Transverse colon (tissue), 4 donors: Measurements from ENCODE around the gene PRPH2. TPM values are rescaled to one million over a fixed set of nuclear protein-coding genes. Genes with fewer than 3 reads are reported as not detected.

Experiments
- DNase-seq: peaks from one replicate; pipeline ENCODE4 v3.0.0-alpha.2; 2019
- H3K27ac ChIP-seq, 4 donors: fragments of 200-600 bp; sonication (generic); 2 replicates each; pipeline ENCODE4 v1.5.1; 2016 to 2018; ENCODE audit warnings: inconsistent platforms in 4 of 4
- H3K27me3 ChIP-seq: fragments of 200-600 bp; sonication (generic); 2 replicates; pipeline ENCODE4 v1.5.1; 2017; ENCODE audit warnings: inconsistent platforms
- H3K36me3 ChIP-seq, 4 donors: fragments of 200-600 bp; sonication (generic); 2 replicates each; pipeline ENCODE4 v1.5.1; 2017 to 2019; ENCODE audit warnings: inconsistent platforms in 4 of 4
- H3K4me1 ChIP-seq, 4 donors: fragments of 200-600 bp; sonication (generic); 2 replicates each; pipeline ENCODE4 v1.5.1; 2017 to 2020; ENCODE audit warnings: inconsistent platforms in 4 of 4
- H3K4me3 ChIP-seq, 4 donors: fragments of 200-600 bp; sonication (generic); 1 replicate in 1 of 4; 2 replicates in 3 of 4; pipeline versions ENCODE4 v1.5.1 to v1.6.1; 2017 to 2019; ENCODE audit warnings: inconsistent platforms in 4 of 4
- H3K9me3 ChIP-seq, 2 donors: fragments of 200-600 bp; sonication (generic); 2 replicates each; pipeline ENCODE4 v1.5.1; 2017 to 2019; ENCODE audit warnings: inconsistent platforms in 2 of 2
- CTCF ChIP-seq, 5 experiments: fragments of 200-600 bp in 3 of 5; fragments of 450-650 bp in 2 of 5; sonication (generic) in 3 of 5; IDR thresholded peaks; 1 replicate in 2 of 5; 2 replicates in 3 of 5; pipeline ENCODE4 v1.5.1; 2016 to 2017; ENCODE audit warnings: antibody characterized with exemption in 5 of 5, inconsistent platforms in 3 of 5, mild to moderate bottlenecking in 2 of 5, moderate library complexity in 1 of 5
- EP300 ChIP-seq: sonication (generic); formaldehyde crosslinking; IDR thresholded peaks from one replicate; pipeline ENCODE4 v1.6.1; 2017; ENCODE audit warnings: antibody characterized with exemption, low read depth
- POLR2A ChIP-seq: fragments of 450-650 bp; IDR thresholded peaks from one replicate; pipeline ENCODE4 v1.6.1; 2016; ENCODE audit warnings: antibody characterized with exemption, mild to moderate bottlenecking, moderate library complexity
- POLR2AphosphoS5 ChIP-seq, 3 donors: sonication (generic); formaldehyde crosslinking; IDR thresholded peaks; one replicate each; pipeline ENCODE4 v1.6.1; 2016; ENCODE audit warnings: antibody characterized with exemption in 3 of 3
- WGBS, 2 donors: methylation state at CpG; one replicate each; pipeline ENCODE4 v1.1.5; 2018; ENCODE audit warnings: low coverage in 1 of 2; 5-methylcytosine and 5-hydroxymethylcytosine counted together
- in situ Hi-C, 4 donors: fragments of 200-750 bp; cut with MboI; loops; one replicate each; pipeline versions ENCODE4 v1.15.0 to v1.15.1; 2017; ENCODE audit warnings: low sequenced_read_pairs in 3 of 4, low pct_ligation_motif_present in 1 of 4, low pct_unique_long_range_greater_than_20kb in 1 of 4
- intact Hi-C: fragments of 100-400 bp; cut with DNase I; formaldehyde crosslinking; loops from one replicate; pipeline ENCODE4 v1.15.1; 2023; ENCODE audit warnings: low total_unique reads
- small RNA-seq, 4 donors: library from RNA; depleted of rRNA; stranded (forward); fragments of <200 nt; gene quantifications; one replicate each; pipeline ENCODE3, GENCODE V24; 2016
- total RNA-seq, 4 donors: library from RNA; depleted of rRNA; stranded (reverse); fragments of >200 nt; gene quantifications; one replicate each; pipeline ENCODE4 v1.1.0, GENCODE V29; 2016

The PRPH2 gene
- total RNA-seq, 4 donors from 2014 or later, result 0.27 to 1.1 (median 0.32) TPM; not detected in 1

DNA sequence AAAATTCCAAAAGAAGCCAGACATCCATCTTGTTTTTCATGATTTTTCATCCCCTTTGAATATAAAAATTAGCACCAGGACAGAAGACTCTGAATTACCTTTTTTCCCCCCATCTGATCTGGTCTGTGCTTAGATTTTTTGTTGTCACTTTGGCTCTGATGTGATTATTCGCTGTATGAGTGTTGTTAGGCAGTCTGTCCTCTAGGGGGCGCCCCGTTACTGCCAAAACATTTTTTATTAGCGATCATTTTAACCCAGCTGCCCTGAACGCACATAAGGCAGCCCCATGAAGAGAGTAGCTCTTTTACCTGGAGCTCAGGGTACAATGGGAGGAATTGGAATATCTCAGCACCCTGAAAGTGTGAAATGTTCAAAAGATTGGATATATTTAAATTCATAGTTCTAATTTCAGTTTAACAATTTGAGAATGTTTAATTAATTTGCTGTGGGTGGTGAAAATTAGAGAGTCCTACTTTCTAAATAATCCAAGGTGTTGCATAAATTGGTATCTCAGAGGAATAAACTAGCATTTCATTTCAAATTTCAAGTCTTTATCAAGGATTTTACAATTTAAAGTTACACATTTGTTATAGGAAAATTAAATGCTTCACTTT lies 60.8 kb downstream of the PRPH2 start:
- WGBS, 2 donors, result 0 to 3% methylated on average over 5 of the region's 5 CpGs
- Histone ChIP-seq H3K4me1 (no peaks in the 10 kb centered on the region), H3K27ac (no peak overlapping the region), H3K27me3 (no peaks in the 10 kb centered on the region), H3K9me3 (no peaks in the 10 kb centered on the region), H3K36me3 (peaks cover 0 to 72% (median 29%) of the 10 kb centered on the region in 4 donors), H3K4me3 (no peak overlapping the region)
- TF ChIP-seq CTCF (IDR thresholded peaks at IDR 0.05), result peak; percentile 86 to 95 (median 87)
- TF ChIP-seq POLR2A, result no peak
- intact Hi-C loops, result loop anchor here (5.0 kb wide), 2 partner anchors 66 to 216 kb away; partner anchors contain the start of gene RPL7L1
- DNase-seq, result peak; percentile 82
- in situ Hi-C loops, result loop anchor here (5.0 to 25.0 kb wide), 4 partner anchors 66 to 501 kb away; partner anchors contain the start of genes RPL7L1 (in 3 of the 4) and SRF (in 1 of the 4)

DNA sequence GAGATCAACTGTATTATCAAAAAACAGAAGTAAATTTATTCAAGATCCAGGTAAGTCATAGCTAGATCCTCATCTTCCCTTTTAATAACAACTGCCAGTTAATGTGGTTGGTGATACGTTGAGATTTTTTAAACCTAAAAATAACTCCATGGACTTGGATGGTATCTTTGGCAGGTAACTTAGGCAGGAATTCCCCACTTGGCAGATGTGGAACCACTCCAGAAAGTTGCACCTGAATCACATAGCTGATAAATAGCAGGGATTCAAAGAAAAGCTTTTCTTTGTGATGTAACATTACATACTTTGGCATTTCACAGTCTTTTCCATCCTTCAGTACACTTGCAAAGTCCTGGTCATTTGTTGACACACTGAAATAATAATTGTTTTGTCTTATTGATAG lies 62.6 kb downstream of the PRPH2 start:
- Histone ChIP-seq H3K4me1 (no peaks in the 10 kb centered on the region), H3K27me3 (no peaks in the 10 kb centered on the region), H3K27ac (no peak overlapping the region), H3K36me3 (peaks cover 0 to 76% (median 26%) of the 10 kb centered on the region in 4 donors), H3K9me3 (no peaks in the 10 kb centered on the region), H3K4me3 (no peak overlapping the region)
- no peak for DNase-seq
- intact Hi-C loops (loop anchor here (5.0 kb wide), 2 partner anchors 67 to 217 kb away; partner anchors contain the start of gene RPL7L1), in situ Hi-C loops (loop anchor here (5.0 to 25.0 kb wide), 4 partner anchors 67 to 502 kb away; partner anchors contain the start of genes RPL7L1 (in 4 of the 4) and SRF (in 1 of the 4))
- TF ChIP-seq EP300 (no peak), CTCF (IDR thresholded peaks at IDR 0.05) (no peak), POLR2AphosphoS5 (IDR thresholded peaks at IDR 0.05) (no peak), POLR2A (no peak)
- 70% methylated on average over 1 of the region's 1 CpG; no CpG with 5 or more reads in 1 of the 2 donors for WGBS, 2 donors

DNA sequence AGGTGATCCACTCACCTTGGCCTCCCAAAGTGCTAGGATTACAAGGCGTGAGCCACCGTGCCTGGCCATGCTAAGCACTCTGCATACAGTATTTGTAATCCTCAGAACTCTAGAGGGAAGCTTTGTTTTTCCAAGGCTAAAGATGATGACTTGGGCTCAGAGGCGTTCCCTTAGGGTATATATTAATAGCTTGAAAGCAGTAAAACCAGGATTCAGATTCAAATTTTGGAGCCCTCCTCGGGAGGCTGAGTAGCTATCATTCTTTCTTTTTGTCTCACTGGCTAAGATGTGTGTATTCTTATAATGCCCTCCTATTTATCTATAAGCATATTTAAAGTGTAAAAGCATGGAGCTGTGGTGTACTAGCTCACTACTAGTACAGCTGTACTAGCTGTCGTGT lies 68.5 kb downstream of the PRPH2 start:
- H3K36me3 ChIP-seq, result peaks cover 0 to 87% (median 38%) of the 10 kb centered on the region in 4 donors
- intact Hi-C loops, result no loop called here
- no peaks in the 10 kb centered on the region for H3K4me1 ChIP-seq
- H3K4me3 ChIP-seq, result no peak overlapping the region
- no peaks in the 10 kb centered on the region for H3K27me3 ChIP-seq
- TF ChIP-seq EP300 (no peak), POLR2AphosphoS5 (IDR thresholded peaks at IDR 0.05) (no peak), POLR2A (no peak)
- in situ Hi-C loops, result loop anchor here in 1 of 4 donors (25.0 kb wide), 1 partner anchor 508 kb away; the partner anchor contains the start of gene SRF
- DNase-seq, result no peak
- 90 to 95% methylated on average over 4 to 5 of the region's 5 CpGs for WGBS, 2 donors
- no peak overlapping the region for H3K27ac ChIP-seq
- H3K9me3 ChIP-seq, result no peaks in the 10 kb centered on the region

DNA sequence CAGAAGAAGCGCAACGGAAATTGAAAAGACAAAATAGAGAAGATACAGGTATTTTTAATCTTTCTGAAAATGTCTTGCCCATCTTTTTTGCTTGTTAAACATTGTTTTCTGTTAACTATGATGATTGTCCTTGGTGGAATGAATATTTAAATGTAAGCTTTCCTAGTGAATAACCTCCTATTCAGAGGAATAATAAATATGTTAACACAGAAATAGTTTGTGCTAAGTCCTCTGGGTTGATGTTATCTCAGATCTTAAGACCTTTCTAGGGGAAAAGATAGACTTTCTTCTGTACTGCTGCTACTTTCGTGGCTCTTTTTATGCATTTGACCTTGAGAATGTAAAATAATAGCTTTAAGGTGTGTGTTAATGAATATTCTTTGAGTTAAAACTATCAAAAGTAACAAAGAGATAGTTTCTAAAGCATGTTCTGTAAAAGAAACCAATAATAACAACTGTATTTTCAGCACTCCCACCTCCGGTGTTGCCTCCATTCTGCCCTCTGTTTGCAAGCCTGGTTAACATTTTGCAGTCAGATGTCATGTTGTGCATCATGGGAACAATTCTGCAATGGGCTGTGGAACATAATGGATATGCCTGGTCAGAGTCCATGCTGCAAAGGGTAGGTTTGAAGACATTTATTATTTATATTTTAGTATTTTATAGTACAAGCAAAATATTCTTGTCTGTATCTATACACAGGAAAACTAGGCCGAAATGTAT lies 70.2 kb downstream of the PRPH2 start:
- Histone ChIP-seq H3K4me3 (no peak overlapping the region), H3K27ac (no peak overlapping the region), H3K36me3 (peaks cover 0 to 82% (median 40%) of the 10 kb centered on the region in 4 donors), H3K4me1 (no peaks in the 10 kb centered on the region), H3K27me3 (no peaks in the 10 kb centered on the region), H3K9me3 (no peaks in the 10 kb centered on the region)
- WGBS, 2 donors, result 84 to 89% methylated on average over 5 of the region's 5 CpGs
- DNase-seq, result no peak
- in situ Hi-C loops (loop anchor here in 1 of 4 donors (25.0 kb wide), 1 partner anchor 510 kb away; the partner anchor contains the start of gene SRF), intact Hi-C loops (no loop called here)
- TF ChIP-seq EP300 (no peak), POLR2A (no peak), POLR2AphosphoS5 (IDR thresholded peaks at IDR 0.05) (no peak), CTCF (IDR thresholded peaks at IDR 0.05) (no peak)

Small RNA genes lying within 50 kb of the gene (small RNA-seq; reads per million reads assigned to genes)
- gene RNU6-890P, result 0 reads per million in 4 donors

Other genes starting within 250 kb of the PRPH2 start
- gene UBR2, start 158.6 kb downstream of the PRPH2 start, total RNA-seq, result 10 to 100 TPM; 15.9 to 52.7 (median 49.4) TPM
- 10 to 100 TPM in 3 of 4 donors, 1 to 10 TPM in 1; 5.2 to 43.3 (median 27.3) TPM for gene TBCC, start 23.5 kb upstream of the PRPH2 start, total RNA-seq
- gene BICRAL, start 59.5 kb upstream of the PRPH2 start, total RNA-seq, result 10 to 100 TPM; 14.7 to 34.8 (median 21.5) TPM
- gene RPL7L1, start 157.0 kb upstream of the PRPH2 start, total RNA-seq, result 10 to 100 TPM; 27.3 to 57.1 (median 43.4) TPM
- not detected for gene PTCRA, start 193.5 kb upstream of the PRPH2 start, total RNA-seq
- gene CNPY3, start 206.9 kb upstream of the PRPH2 start, total RNA-seq, result 10 to 100 TPM; 10.3 to 24.4 (median 21.0) TPM
- gene GNMT, start 238.2 kb upstream of the PRPH2 start, total RNA-seq, result under 1 TPM in 1 of 4 donors, not detected in 3; 0.68 TPM